Endothelial cell of umbilical vein (primary cell): ENCODE measurements around the gene C1QC. TPM values are rescaled to one million over a fixed set of nuclear protein-coding genes. Genes with fewer than 3 reads are reported as not detected.

Source experiments
- BruUV-seq: library from RNA; stranded (reverse); fragments of 400-500 nt; replicated peaks from 2 replicates; lab custom pipeline; 2021; lab: Mats Ljungman, UMichigan
- CTCF ChIA-PET: fragments of 300-600, 350-600 bp; sonication (Branson Sonifier 250); formaldehyde crosslinking; loops from one replicate; lab custom pipeline; 2021; ENCODE audit warnings: antibody characterized with exemption, inconsistent platforms; lab: Charles Lee
- POLR2A ChIA-PET: fragments of 300-600, 350-600 bp; sonication (Branson Sonifier 250); formaldehyde crosslinking; loops from one replicate; lab custom pipeline; 2021; ENCODE audit warnings: antibody characterized with exemption, inconsistent platforms; lab: Charles Lee
- DNase-seq: peaks from one replicate; pipeline ENCODE4 v3.0.0-alpha.2; 2011; ENCODE audit warnings: low read depth, low spot score
- FAIRE-seq: peaks from 2 replicates; lab custom pipeline; 2011; peaks lifted over from hg19 to GRCh38; lab: Jason Lieb, UNC
- H2AFZ ChIP-seq: 2 replicates; pipeline ENCODE4 v1.6.0; 2012; ENCODE audit warnings: low read depth, low read length, control low read depth, inconsistent platforms
- H3K27ac ChIP-seq: 2 replicates; pipeline ENCODE4 v1.5.1; 2011; ENCODE audit warnings: low read depth, mild to moderate bottlenecking, control low read depth, low read length, moderate library complexity; ENCODE audit not compliant: insufficient read depth
- H3K27me3 ChIP-seq, 2 experiments: 2 replicates each; pipeline versions ENCODE4 v1.6.0 to v1.6.1; 2011; ENCODE audit warnings: low read length in 2 of 2, mixed read lengths in 1 of 2; ENCODE audit not compliant: control insufficient read depth in 2 of 2, insufficient read depth in 2 of 2
- H3K36me3 ChIP-seq, 2 experiments: 2 replicates in 1 of 2; 3 replicates in 1 of 2; pipeline ENCODE4 v1.5.1; 2011; ENCODE audit warnings: low read length in 2 of 2, mild to moderate bottlenecking in 1 of 2, moderate library complexity in 1 of 2; ENCODE audit not compliant: control insufficient read depth in 2 of 2, insufficient read depth in 2 of 2; ENCODE audit errors: extremely low read depth in 1 of 2
- H3K4me1 ChIP-seq: 3 replicates; pipeline ENCODE4 v1.5.1; 2011; ENCODE audit warnings: mild to moderate bottlenecking, low read length; ENCODE audit not compliant: control insufficient read depth, insufficient read depth; ENCODE audit errors: extremely low read depth
- H3K4me2 ChIP-seq: 2 replicates; pipeline ENCODE4 v1.6.1; 2011; ENCODE audit warnings: low read length, control low read depth, mixed read lengths; ENCODE audit not compliant: insufficient read depth
- H3K4me3 ChIP-seq, 3 experiments: fragments of 200-600 bp in 1 of 3; sonication (generic), shearing (Covaris generic) in 1 of 3; replicated peaks in 1 of 3; 2 replicates each; pipeline ENCODE4 v1.5.1; 2011 to 2016; ENCODE audit warnings: control low read depth in 3 of 3, low read length in 3 of 3, mild to moderate bottlenecking in 2 of 3, inconsistent platforms in 1 of 3, low read depth in 1 of 3, moderate library complexity in 1 of 3; ENCODE audit not compliant: insufficient read depth in 1 of 3
- H3K79me2 ChIP-seq: 2 replicates; pipeline ENCODE4 v1.6.0; 2012; ENCODE audit warnings: low read length, inconsistent platforms; ENCODE audit not compliant: control insufficient read depth, insufficient read depth
- H3K9ac ChIP-seq: replicated peaks from 2 replicates; pipeline ENCODE3; 2011; ENCODE audit warnings: low read length, control low read depth; ENCODE audit not compliant: insufficient read depth; ENCODE audit errors: extremely low read depth
- H3K9me1 ChIP-seq: replicated peaks from 3 replicates; pipeline ENCODE4 v1.6.0; 2011; ENCODE audit warnings: mild to moderate bottlenecking, low read length; ENCODE audit not compliant: control insufficient read depth, insufficient read depth; ENCODE audit errors: extremely low read depth
- H3K9me3 ChIP-seq: replicated peaks from 2 replicates; pipeline ENCODE4 v1.5.1; 2012; ENCODE audit warnings: low read length, inconsistent platforms; ENCODE audit not compliant: control insufficient read depth, insufficient read depth
- H4K20me1 ChIP-seq: replicated peaks from 2 replicates; pipeline ENCODE3; 2011; ENCODE audit warnings: mild to moderate bottlenecking, low read length; ENCODE audit not compliant: control insufficient read depth, insufficient read depth; ENCODE audit errors: extremely low read depth
- EZH2 ChIP-seq: IDR thresholded peaks from 2 replicates; pipeline ENCODE4 v1.6.1; 2012; ENCODE audit warnings: borderline replicate concordance, low read depth, mild to moderate bottlenecking, moderate library complexity, low read length, inconsistent platforms; ENCODE audit not compliant: severe bottlenecking
- FOS ChIP-seq: IDR thresholded peaks from 2 replicates; pipeline ENCODE4 v1.6.1; 2011; ENCODE audit warnings: mild to moderate bottlenecking, low read length, moderate library complexity, borderline replicate concordance; ENCODE audit not compliant: insufficient read depth
- GATA2 ChIP-seq: IDR thresholded peaks from 2 replicates; pipeline ENCODE4 v1.7.0; 2011; ENCODE audit warnings: low read depth, mild to moderate bottlenecking, moderate library complexity, mixed read lengths, low read length; ENCODE audit not compliant: insufficient read length, insufficient read depth
- JUN ChIP-seq: IDR thresholded peaks from 2 replicates; pipeline ENCODE4 v1.6.1; 2011; ENCODE audit warnings: borderline replicate concordance, low read depth; ENCODE audit not compliant: insufficient read length, insufficient read depth
- MYC ChIP-seq: IDR thresholded peaks from one replicate; pipeline ENCODE4 v1.6.1; 2011; ENCODE audit warnings: mild to moderate bottlenecking, low read depth, low read length
- POLR2A ChIP-seq: IDR thresholded peaks from 2 replicates; pipeline ENCODE4 v1.6.1; 2012; ENCODE audit warnings: low read depth, mild to moderate bottlenecking, control low read depth, low read length
- POLR2AphosphoS5 ChIP-seq: IDR thresholded peaks from 2 replicates; pipeline ENCODE4 v1.6.1; 2012; ENCODE audit warnings: low read depth, mild to moderate bottlenecking, control low read depth, low read length, moderate library complexity; ENCODE audit not compliant: insufficient read depth
- dilution Hi-C: fragments of 300-500 bp; cut with MboI; formaldehyde crosslinking; loops from one replicate; pipeline ENCODE4 v1.15.0; 2019; ENCODE audit warnings: low sequenced_read_pairs; ENCODE audit not compliant: extremely low pct_ligation_motif_present
- intact Hi-C: fragments of 100-400 bp; cut with micrococcal nuclease; formaldehyde crosslinking; loops from one replicate; pipeline ENCODE4 v1.10.0; 2022
- polyA plus RNA-seq, 4 experiments: library from polyadenylated mRNA; depleted of rRNA in 3 of 4; stranded (reverse) in 3 of 4; unstranded in 1 of 4; fragments of >200 nt; gene quantifications; 2 replicates each; pipeline versions ENCODE4 v1.2.1 to v1.2.3, GENCODE V29; 2011 to 2012; ENCODE audit warnings: missing spikeins in 1 of 4
- total RNA-seq: library from RNA; stranded (reverse); gene quantifications from 2 replicates; pipeline ENCODE4 v1.2.3, GENCODE V29; 2021
- TF ChIP-seq, protein P1 (sequence below), 2 donors: IDR thresholded peaks; 1 replicate in 1 of 2; 2 replicates in 1 of 2; pipeline ENCODE4 v1.5.1; 2011; ENCODE audit warnings: low read length in 2 of 2, mild to moderate bottlenecking in 2 of 2, moderate library complexity in 2 of 2, control low read depth in 1 of 2, inconsistent platforms in 1 of 2, low read depth in 1 of 2; ENCODE audit not compliant: insufficient read depth in 1 of 2; ENCODE audit errors: extremely low read depth in 1 of 2
- TF ChIP-seq, protein P2 (sequence below): IDR thresholded peaks from 2 replicates; pipeline ENCODE4 v1.6.1; 2011; ENCODE audit not compliant: insufficient read depth, insufficient read length

The C1QC gene
- total and polyA plus RNA-seq, 2 donors (not counting 3 experiments of a cell fraction or from before 2014, with no cell fraction given), result not detected

- H3K27me3 ChIP-seq, result peaks cover 2 to 9% of the 10 kb centered on the region in 2 experiments
- H4K20me1 ChIP-seq, result no peaks in the 10 kb centered on the region
- ChIA-PET POLR2A (no interaction called here), CTCF (no interaction called here)
- no peak within 1 kb of the TSS for H3K9ac ChIP-seq
- no peak within 1 kb of the TSS for H3K4me3 ChIP-seq
- H3K36me3 ChIP-seq, result no peaks in the 10 kb centered on the region
- intact Hi-C loops, result no loop called here
- dilution Hi-C loops, result loop anchor here (25.0 kb wide), 1 partner anchor 309 kb away; the partner anchor contains the start of gene LACTBL1
- H3K79me2 ChIP-seq, result no peaks in the 10 kb centered on the region
- no peak for TF ChIP-seq FOS
- TF ChIP-seq POLR2A, result no peak
- no peak for TF ChIP-seq JUN
- no peak for TF ChIP-seq MYC
- TF ChIP-seq, protein P1, sequence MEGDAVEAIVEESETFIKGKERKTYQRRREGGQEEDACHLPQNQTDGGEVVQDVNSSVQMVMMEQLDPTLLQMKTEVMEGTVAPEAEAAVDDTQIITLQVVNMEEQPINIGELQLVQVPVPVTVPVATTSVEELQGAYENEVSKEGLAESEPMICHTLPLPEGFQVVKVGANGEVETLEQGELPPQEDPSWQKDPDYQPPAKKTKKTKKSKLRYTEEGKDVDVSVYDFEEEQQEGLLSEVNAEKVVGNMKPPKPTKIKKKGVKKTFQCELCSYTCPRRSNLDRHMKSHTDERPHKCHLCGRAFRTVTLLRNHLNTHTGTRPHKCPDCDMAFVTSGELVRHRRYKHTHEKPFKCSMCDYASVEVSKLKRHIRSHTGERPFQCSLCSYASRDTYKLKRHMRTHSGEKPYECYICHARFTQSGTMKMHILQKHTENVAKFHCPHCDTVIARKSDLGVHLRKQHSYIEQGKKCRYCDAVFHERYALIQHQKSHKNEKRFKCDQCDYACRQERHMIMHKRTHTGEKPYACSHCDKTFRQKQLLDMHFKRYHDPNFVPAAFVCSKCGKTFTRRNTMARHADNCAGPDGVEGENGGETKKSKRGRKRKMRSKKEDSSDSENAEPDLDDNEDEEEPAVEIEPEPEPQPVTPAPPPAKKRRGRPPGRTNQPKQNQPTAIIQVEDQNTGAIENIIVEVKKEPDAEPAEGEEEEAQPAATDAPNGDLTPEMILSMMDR (IDR thresholded peaks at IDR 0.05; ENCODE audit: extremely low read depth in 1 of 2, insufficient read depth in 1 of 2, low read depth in 1 of 2, low read length in 2 of 2), result no peak
- TF ChIP-seq, protein P2, sequence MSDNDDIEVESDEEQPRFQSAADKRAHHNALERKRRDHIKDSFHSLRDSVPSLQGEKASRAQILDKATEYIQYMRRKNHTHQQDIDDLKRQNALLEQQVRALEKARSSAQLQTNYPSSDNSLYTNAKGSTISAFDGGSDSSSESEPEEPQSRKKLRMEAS, result no peak
- no peak for TF ChIP-seq POLR2AphosphoS5
- TF ChIP-seq GATA2, result no peak
- no peak for TF ChIP-seq EZH2
- no peaks in the 10 kb centered on the region for H3K9me1 ChIP-seq
- no peaks in the 10 kb centered on the region for H3K4me1 ChIP-seq
- H3K4me2 ChIP-seq, result no peak within 1 kb of the TSS
- no peak within 1 kb of the TSS for H3K27ac ChIP-seq
- no peak within 1 kb of the TSS for H2AFZ ChIP-seq
- no peak for FAIRE-seq
- DNase-seq, result no peak
- BruUV-seq, result no TSS peak
- no peaks in the 10 kb centered on the region for H3K9me3 ChIP-seq
Observed at GRCh38 chr1:22652881-22653316, 9.5 kb downstream of the C1QC start, which contains the start of gene C1QB. TSS of gene C1QB (plus strand) at chr1:22653236. CDS start at chr1:22659463, 6,227 bp downstream.
